GM23338 (cell line): ENCODE data around the gene IKZF1. TPM values are rescaled to one million over a fixed set of nuclear protein-coding genes. Genes with fewer than 3 reads are reported as not detected.

Source experiments
- ATAC-seq: fragments of 200-7000 bp; cut with Tn5 transposase; 3 replicates; pipeline ENCODE4 v1.9.1; 2020
- DNase-seq: peaks from one replicate; pipeline ENCODE4 v3.0.0-alpha.2; 2015; ENCODE audit warnings: low spot score
- H2AFZ ChIP-seq: fragments of 200-600 bp; sonication (generic); 2 replicates; pipeline ENCODE4 v1.8.0; 2016; ENCODE audit warnings: antibody characterized with exemption, mild to moderate bottlenecking, moderate library complexity
- H3F3A ChIP-seq: fragments of 200-600 bp; sonication (generic); replicated peaks from 2 replicates; pipeline ENCODE4 v1.8.0; 2017; ENCODE audit warnings: antibody characterized with exemption, mixed run types, low read depth
- H3K27ac ChIP-seq: fragments of 200-600 bp; sonication (generic); 2 replicates; pipeline ENCODE4 v1.6.1; 2016; ENCODE audit warnings: low read depth
- H3K27me3 ChIP-seq: fragments of 200-600 bp; sonication (generic); 2 replicates; pipeline ENCODE4 v1.8.0; 2016; ENCODE audit warnings: mild to moderate bottlenecking, mixed run types, moderate library complexity; ENCODE audit not compliant: insufficient read depth
- H3K36me3 ChIP-seq: fragments of 200-600 bp; sonication (generic); 2 replicates; pipeline ENCODE4 v1.8.0; 2016; ENCODE audit warnings: mild to moderate bottlenecking; ENCODE audit not compliant: insufficient read depth
- H3K4me1 ChIP-seq: fragments of 200-600 bp; sonication (generic); 2 replicates; pipeline ENCODE4 v1.8.0; 2016; ENCODE audit warnings: mild to moderate bottlenecking, moderate library complexity; ENCODE audit not compliant: insufficient read depth
- H3K4me2 ChIP-seq: fragments of 200-600 bp; sonication (generic); 2 replicates; pipeline ENCODE4 v1.7.1; 2017; ENCODE audit warnings: mixed run types
- H3K4me3 ChIP-seq: fragments of 200-600 bp; sonication (generic); 2 replicates; pipeline ENCODE4 v1.6.1; 2016; ENCODE audit warnings: mixed run types
- H3K79me2 ChIP-seq: fragments of 200-600 bp; sonication (generic); replicated peaks from 2 replicates; pipeline ENCODE4 v1.8.0; 2017; ENCODE audit warnings: mild to moderate bottlenecking; ENCODE audit not compliant: insufficient read depth
- H3K9me2 ChIP-seq: fragments of 200-600 bp; sonication (generic); 2 replicates; pipeline ENCODE4 v1.8.0; 2017; ENCODE audit not compliant: insufficient read depth
- H4K20me1 ChIP-seq: fragments of 200-600 bp; sonication (generic); replicated peaks from 2 replicates; pipeline ENCODE4 v1.8.0; 2017; ENCODE audit warnings: mild to moderate bottlenecking; ENCODE audit not compliant: insufficient read depth
- H3K27ac Mint-ChIP-seq: 2 replicates; pipeline ENCODE4 v1.8.0; 2020; ENCODE audit warnings: inconsistent platforms, mild to moderate bottlenecking, moderate library complexity, mixed read lengths
- H3K27me3 Mint-ChIP-seq: 3 replicates; pipeline ENCODE4 v1.8.0; 2022; ENCODE audit warnings: low read depth, mild to moderate bottlenecking, moderate library complexity, mixed read lengths, inconsistent platforms; ENCODE audit not compliant: insufficient read depth, poor library complexity
- H3K36me3 Mint-ChIP-seq: 3 replicates; pipeline ENCODE4 v1.8.0; 2021; ENCODE audit warnings: low read depth, mild to moderate bottlenecking, inconsistent platforms, moderate library complexity, mixed read lengths
- H3K4me1 Mint-ChIP-seq: 3 replicates; pipeline ENCODE4 v1.8.0; 2020; ENCODE audit warnings: mild to moderate bottlenecking, inconsistent platforms, mixed read lengths
- H3K4me3 Mint-ChIP-seq: 3 replicates; pipeline ENCODE4 v1.8.0; 2021; ENCODE audit warnings: moderate library complexity, mild to moderate bottlenecking, inconsistent platforms, mixed read lengths
- H3K9me3 Mint-ChIP-seq: 3 replicates; pipeline ENCODE4 v1.8.0; 2020; ENCODE audit warnings: moderate library complexity, mild to moderate bottlenecking, inconsistent platforms, mixed read lengths
- CREB1 ChIP-seq: fragments of 250-450 bp; sonication (Bioruptor Pico); IDR thresholded peaks from 2 replicates; pipeline ENCODE4 v1.5.0; 2020; ENCODE audit warnings: low read depth, mild to moderate bottlenecking, moderate library complexity
- ETS1 ChIP-seq: IDR thresholded peaks from 2 replicates; pipeline ENCODE4 v1.6.1; 2016; ENCODE audit warnings: antibody characterized with exemption
- EZH2 ChIP-seq: fragments of 200-600 bp; sonication (generic); IDR thresholded peaks from one replicate; pipeline ENCODE4 v1.8.0; 2017; ENCODE audit warnings: antibody characterized with exemption, mild to moderate bottlenecking, low read depth; ENCODE audit not compliant: unreplicated experiment
- EZH2phosphoT487 ChIP-seq: fragments of 200-600 bp; sonication (generic); IDR thresholded peaks from one replicate; pipeline ENCODE4 v1.8.1; 2018; ENCODE audit warnings: antibody characterized with exemption; ENCODE audit not compliant: unreplicated experiment
- JUNB ChIP-seq: IDR thresholded peaks from one replicate; pipeline ENCODE4 v1.6.1; 2016; ENCODE audit warnings: antibody characterized with exemption; ENCODE audit not compliant: unreplicated experiment
- NANOG ChIP-seq: IDR thresholded peaks from 2 replicates; pipeline ENCODE4 v1.6.1; 2016; ENCODE audit warnings: antibody characterized with exemption, borderline replicate concordance
- POLR2AphosphoS5 ChIP-seq: IDR thresholded peaks from 2 replicates; pipeline ENCODE4 v1.6.1; 2016; ENCODE audit warnings: antibody characterized with exemption, low read depth
- REST ChIP-seq: IDR thresholded peaks from one replicate; pipeline ENCODE4 v1.6.1; 2018; ENCODE audit warnings: antibody characterized with exemption; ENCODE audit not compliant: unreplicated experiment
- STAT1 ChIP-seq: IDR thresholded peaks from one replicate; pipeline ENCODE4 v1.6.1; 2016; ENCODE audit warnings: antibody characterized with exemption; ENCODE audit not compliant: unreplicated experiment
- ZNF331 ChIP-seq: fragments of 250-450 bp; sonication (Bioruptor Pico); IDR thresholded peaks from 2 replicates; pipeline ENCODE4 v1.5.0; 2020; ENCODE audit warnings: low read depth, mild to moderate bottlenecking, moderate library complexity
- ZNF462 ChIP-seq: fragments of 250-450 bp; sonication (Bioruptor Pico); IDR thresholded peaks from 2 replicates; pipeline ENCODE4 v1.5.0; 2020; ENCODE audit warnings: mild to moderate bottlenecking, moderate library complexity
- polyA plus RNA-seq: library from polyadenylated mRNA; unstranded; fragments of >200 nt; fragmentation: Nextera tagmentation; extraction: Ambion mirVana; gene quantifications from 2 replicates; pipeline ENCODE4 v1.2.1, GENCODE V29; 2016
- total RNA-seq: library from RNA; depleted of rRNA; stranded (reverse); fragments of >200 nt; shearing (Covaris generic); gene quantifications from 2 replicates; pipeline ENCODE4 v1.2.3, GENCODE V29; 2014

Gene IKZF1
- total and polyA plus RNA-seq, 2 experiments from 2014 or later = 0.57 to 1.8 TPM

GRCh38 chr7:50379082-50379481 lies 74.6 kb downstream of the IKZF1 start (continued):
- TF ChIP-seq REST (no peak), JUNB (no peak), ZNF331 (CRISPR knock-in tag) (no peak)

GRCh38 chr7:50379539-50379938 lies 75.0 kb downstream of the IKZF1 start:
- Mint-ChIP-seq H3K27ac (peak overlapping the region; percentile 95), H3K36me3 (no peaks in the 10 kb centered on the region), H3K9me3 (no peaks in the 10 kb centered on the region), H3K4me3 (peak overlapping the region; percentile 40), H3K27me3 (peaks cover 11% of the 10 kb centered on the region), H3K4me1 (peaks cover 65% of the 10 kb centered on the region)
- Histone ChIP-seq H3F3A (no peaks in the 10 kb centered on the region), H3K9me2 (0 out of 2 replicates have a peak, but pooled peaks cover 4% of the 10 kb centered on the region), H3K4me1 (peaks cover 62% of the 10 kb centered on the region), H3K27ac (peak overlapping the region; percentile 93), H3K79me2 (no peaks in the 10 kb centered on the region), H3K27me3 (no peaks in the 10 kb centered on the region), H3K4me3 (peak overlapping the region; percentile 37), H3K4me2 (peak overlapping the region; percentile 63), H2AFZ (no peak overlapping the region), H3K36me3 (no peaks in the 10 kb centered on the region), H4K20me1 (no peaks in the 10 kb centered on the region)
- peak; percentile 23 for ATAC-seq
- no peak for DNase-seq
- no peak for TF ChIP-seq CREB1 (CRISPR knock-in tag)
- TF ChIP-seq NANOG = no peak
- no peak for TF ChIP-seq ZNF462
- no peak for TF ChIP-seq STAT1
- TF ChIP-seq POLR2AphosphoS5 = no peak
- TF ChIP-seq REST = no peak
- TF ChIP-seq JUNB = no peak
- no peak for TF ChIP-seq EZH2phosphoT487
- no peak for TF ChIP-seq EZH2
- TF ChIP-seq ETS1 = no peak
